Islet precursor cell (in vitro differentiated cells): ENCODE data around the gene DDX56.
A peak's percentile ranks its signal among the peaks of the same experiment; 100 is the strongest.
"Not testable (repeated sequence)": the region's sequence is repeated elsewhere in the genome, so short reads cannot be mapped to it uniquely, and the experiment has no call there.

Source experiments
- DNase-seq: peaks from one replicate; pipeline ENCODE4 v3.0.0-alpha.2; 2018

DDX56 gene

DNA sequence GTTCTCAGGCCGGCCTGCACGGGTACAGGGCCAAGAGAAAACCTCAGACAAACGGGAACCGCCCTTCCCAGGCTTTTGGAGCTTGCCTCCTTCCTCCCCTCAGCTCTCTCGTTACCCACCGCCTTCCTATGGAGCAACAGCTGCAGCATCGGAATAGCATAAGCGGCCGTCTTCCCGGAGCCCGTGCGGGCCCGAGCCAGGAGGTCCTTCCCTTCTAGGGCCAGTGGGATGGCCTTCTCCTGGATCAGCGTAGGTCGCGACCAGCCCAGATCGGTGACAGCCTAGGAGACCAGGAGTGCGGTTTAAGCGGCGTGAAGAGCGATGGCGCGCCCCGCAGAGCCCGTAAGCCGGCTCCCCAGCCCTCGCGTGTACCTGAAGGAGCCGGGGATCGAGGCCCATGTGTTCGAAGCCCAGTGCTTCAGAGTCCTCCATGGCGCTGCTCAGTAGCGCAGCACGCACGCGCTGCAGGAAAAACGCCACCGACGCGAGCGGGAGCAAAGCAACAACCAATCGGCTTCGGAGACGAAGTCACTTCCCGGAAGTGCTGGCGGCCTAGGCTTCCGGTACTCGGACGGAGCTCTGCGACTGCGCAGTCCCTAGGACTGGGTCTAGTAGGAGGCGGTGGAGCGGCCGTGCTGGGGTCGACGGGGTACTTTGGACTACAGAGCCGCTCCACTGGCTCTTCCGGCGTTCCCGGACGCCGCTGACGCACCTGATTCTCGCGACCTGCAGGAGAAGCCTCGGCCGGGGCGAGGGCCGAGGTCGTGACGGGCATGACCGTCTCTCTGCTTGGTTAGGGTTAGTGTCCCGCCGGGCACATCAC lies at the start of gene DDX56:
TSS of gene DDX56 (minus strand) at position 445 of the 823 bp plus-strand sequence. CDS start at position 432, 13 bp downstream.
- peak; percentile 98 for DNase-seq

GRCh38 chr7:44622342-44623151 lies 48.8 kb upstream of the DDX56 start:
- DNase-seq: no peak

- no peak for DNase-seq
Measured at GRCh38 chr7:44621750-44622103, 48.0 kb upstream of the DDX56 start.

- DNase-seq: peak; percentile 63
Measured at GRCh38 chr7:44621034-44621749, 47.5 kb upstream of the DDX56 start.

DNA sequence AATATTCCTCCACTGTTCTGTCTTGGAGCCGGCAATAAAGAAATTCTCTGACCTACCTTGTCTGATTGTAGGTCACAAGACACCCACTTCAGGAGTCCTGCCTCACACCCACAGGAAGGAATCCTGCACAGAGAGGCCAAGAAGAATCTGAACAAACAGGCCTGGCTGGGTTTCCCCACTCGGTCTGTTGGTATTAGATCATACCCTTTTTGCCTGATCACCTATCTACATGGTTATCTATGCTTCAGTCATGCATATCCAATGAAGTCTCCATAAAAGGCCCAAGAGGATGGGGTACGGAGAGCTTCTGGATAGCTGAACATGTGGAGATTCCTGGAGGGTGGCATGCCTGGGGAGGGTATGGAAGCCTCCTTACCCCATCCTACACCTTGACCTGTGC lies 45.0 kb upstream of the DDX56 start:
- DNase-seq: peak; percentile 93

DNA sequence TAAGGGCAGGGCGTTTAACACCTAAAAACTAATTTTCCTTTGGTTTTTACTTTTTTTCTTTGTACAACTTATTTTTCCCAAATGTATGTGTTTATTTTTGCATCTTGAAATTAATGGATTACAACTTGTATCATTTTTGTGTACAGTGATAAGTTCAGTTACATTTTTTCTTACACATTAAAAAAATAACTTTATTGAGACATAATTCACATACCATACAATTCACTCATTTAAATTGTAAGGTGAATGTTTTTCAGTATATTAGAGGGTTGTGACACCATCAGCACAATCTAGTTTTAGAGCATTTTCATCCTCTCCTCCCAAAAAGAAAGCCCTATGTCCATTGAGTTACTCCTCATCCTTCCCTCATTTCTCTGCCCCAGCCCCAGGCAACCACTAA lies 44.3 kb upstream of the DDX56 start:
- no peak for DNase-seq

DNA sequence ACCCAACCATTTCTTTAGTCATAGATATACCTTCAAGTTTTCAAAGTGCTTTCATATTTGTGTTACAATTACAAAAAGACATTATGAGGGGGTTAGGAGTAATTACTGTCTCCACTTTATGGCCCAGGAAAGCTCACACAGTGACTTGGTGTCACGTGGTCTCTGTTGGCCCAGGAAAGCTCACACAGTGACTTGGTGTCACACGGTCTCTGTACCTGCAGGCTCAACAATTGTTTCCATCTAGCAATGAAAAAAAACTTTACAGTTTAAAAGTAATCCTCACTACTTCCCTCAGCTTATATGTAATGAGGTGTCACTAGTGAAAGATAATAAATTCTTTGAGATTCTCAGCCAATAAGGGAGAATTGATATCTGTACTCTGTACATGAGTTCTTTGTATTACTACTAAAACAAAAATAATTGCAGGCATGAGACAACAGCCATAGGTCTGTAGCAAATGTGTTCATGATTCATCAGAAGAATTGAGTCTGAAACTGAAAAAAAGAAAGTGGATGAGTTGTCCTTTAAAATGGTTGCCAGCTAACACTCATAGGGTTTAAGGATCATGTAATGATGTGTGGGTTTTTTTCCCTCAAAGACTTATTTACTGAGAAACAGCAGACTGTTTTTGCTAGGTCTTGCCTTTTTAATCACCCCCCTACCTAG lies 43.6 kb upstream of the DDX56 start:
- DNase-seq: no peak

GRCh38 chr7:44616545-44616944 lies 42.8 kb upstream of the DDX56 start:
- DNase-seq: no peak

DNA sequence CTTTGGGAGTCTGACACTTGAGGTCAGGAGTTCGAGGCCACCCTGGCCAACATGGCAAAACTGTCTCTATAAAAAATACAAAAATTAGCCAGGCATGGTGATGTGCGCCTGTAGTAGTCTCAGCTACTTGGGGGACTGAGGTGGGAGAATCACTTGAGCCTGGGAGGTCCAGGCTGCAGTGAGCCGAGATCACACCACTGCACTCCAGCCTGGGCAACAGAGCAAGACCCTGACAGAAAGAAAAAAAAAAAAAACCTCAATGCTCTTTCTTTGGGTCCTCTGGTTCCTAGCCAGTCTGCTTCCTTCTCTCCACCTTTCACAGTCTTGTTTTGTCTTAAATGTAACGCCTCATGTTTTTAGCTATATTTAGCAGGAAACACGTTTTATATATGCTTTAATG lies 42.1 kb upstream of the DDX56 start:
- DNase-seq: no peak

GRCh38 chr7:44615149-44615611 lies 41.5 kb upstream of the DDX56 start:
- peak; percentile 82 for DNase-seq

- DNase-seq: no peak
Measured at GRCh38 chr7:44609829-44610228, 36.1 kb upstream of the DDX56 start.

DNA sequence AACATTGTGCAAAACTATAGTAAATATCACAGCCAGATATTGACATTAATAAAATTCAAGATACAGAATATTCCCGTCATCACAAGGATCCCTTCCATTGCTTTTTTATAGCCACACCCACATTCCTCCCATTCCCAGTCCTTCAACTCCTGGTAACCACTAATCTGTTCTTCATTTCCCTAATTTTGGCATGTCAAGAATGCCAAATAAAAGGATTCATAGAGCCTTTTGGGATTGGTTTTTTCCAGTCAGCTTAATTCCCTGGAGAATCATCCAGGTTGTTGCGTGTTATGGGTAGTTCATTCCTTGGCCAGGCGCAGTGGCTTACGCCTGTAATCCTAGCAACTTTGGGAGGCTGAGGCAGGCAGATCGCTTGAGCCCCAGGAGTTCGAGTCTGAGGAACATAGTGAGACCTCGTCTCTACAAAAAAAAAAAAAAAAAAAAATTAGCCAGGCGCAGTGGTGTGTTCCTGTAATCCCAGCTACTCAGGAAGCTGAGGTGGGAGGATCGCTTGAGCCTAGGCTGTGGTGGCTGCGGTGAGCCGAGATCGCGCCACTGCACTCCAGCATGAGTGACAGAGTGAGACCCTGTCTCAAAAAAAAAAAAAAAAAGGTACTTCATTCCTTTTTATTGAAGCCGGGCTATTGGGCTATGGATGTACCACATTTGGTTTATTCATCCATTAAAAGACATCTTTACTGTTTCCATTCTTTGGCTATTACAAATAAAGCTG lies 35.4 kb upstream of the DDX56 start:
- DNase-seq: no peak

GRCh38 chr7:44607141-44608068 lies 33.7 kb upstream of the DDX56 start:
- DNase-seq: no peak

GRCh38 chr7:44606341-44607140 lies 32.8 kb upstream of the DDX56 start, which contains the start of gene OGDH:
TSS of gene OGDH (plus strand) at chr7:44606627. CDS start at chr7:44624344, 17,717 bp downstream.
- peak; percentile 98 for DNase-seq

DNA sequence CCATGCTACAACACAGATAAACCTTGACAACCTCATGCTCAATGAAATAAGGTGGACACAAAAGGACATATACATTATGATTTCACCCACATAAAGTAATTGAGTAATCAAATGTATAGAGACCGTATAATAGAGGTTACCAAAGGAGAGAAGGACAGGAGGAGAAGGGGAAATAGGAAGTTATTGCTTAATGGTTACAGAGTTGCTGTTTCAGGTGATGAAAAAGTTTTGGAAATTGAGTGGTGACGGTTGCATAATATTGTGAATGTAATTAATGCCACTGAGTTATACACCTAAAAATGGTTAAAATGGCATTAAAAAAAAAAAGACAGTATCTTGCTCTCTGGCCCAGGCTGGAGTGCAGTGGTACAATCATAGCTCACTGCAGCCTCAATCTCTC lies 31.2 kb upstream of the DDX56 start:
- no peak for DNase-seq

DNA sequence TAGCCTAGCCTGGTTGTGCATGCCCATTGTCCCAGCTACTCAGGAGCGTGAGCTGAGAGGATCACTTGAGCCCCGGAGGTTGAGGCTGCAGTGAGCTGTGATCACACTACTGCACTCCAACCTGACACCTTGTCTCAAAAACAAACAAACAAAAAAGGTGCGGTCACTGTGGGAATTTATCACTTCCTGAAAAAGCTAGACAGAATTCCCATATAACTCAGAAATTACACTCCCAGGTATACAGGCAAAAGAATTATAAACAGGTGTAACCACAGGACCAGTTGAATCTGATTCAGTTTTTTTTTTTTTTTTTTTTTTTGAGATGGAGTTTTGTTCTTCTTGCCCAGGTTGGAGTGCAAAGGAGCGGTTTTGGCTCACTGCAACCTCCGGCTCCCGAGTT lies 29.5 kb upstream of the DDX56 start:
- no peak for DNase-seq

DNA sequence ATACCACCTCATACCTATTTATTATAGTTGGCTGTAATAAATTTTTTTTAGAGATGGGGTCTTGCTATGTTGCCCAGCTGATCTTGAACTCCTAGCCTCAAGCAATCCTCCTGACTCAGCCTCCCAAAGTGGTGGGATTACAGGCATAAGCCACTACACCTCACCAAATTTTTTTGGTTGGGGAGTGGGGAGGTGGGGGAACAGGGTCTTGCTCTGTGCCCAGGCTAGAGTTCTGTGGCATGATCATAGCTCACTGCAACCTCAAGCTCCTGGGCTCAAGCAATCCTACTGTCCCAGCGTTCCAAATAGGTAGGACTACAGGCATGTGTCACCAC lies 28.8 kb upstream of the DDX56 start:
- no peak for DNase-seq

GRCh38 chr7:44599222-44599621 lies 25.5 kb upstream of the DDX56 start:
- no peak for DNase-seq

GRCh38 chr7:44597181-44597580 lies 23.5 kb upstream of the DDX56 start:
- DNase-seq: not testable (repeated sequence)
